Measurements from ENCODE around the gene FAM13A. TPM values are rescaled to one million over a fixed set of nuclear protein-coding genes. Genes with fewer than 3 reads are reported as not detected.

Gene FAM13A
- total RNA-seq, 1 donor from 2014 or later: 51.2 TPM

DNA sequence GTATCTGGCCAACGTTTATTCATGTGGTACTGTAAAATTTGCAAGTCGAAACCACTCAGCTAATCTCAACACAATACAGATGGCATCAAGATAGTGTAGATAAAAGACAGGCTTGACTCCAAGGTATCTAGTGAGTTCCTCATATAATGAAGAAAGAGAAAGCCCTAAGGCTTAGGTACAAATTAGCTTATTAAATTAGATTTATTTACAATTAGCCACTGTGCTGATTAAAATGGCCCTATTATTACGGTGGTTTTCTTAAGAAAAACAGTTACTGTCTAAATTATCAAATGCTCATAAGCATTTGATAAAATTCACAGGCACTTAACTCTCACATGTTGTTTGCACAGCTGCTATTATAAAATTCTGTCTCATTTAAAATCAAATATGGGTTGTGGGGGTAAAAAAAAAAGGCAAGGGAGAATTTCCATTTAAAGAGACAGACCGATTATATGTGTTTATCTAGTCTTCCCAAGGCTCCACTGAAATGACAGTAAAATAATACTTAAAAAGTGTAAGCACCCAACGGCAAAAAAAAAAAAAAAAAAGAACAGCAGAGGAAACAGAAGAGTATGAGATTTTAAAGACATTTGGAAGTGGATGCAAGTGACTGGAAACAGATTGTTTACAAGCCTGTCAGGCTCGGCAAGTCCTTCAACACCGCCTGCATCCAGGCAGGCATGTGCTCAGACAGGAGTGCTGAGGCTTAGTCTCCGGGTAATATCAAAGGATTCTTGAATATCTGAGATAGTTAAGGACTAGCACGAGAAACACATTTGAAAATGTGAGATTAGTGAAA is 55.1 kb downstream of the FAM13A start:
- TF ChIP-seq, protein P1, sequence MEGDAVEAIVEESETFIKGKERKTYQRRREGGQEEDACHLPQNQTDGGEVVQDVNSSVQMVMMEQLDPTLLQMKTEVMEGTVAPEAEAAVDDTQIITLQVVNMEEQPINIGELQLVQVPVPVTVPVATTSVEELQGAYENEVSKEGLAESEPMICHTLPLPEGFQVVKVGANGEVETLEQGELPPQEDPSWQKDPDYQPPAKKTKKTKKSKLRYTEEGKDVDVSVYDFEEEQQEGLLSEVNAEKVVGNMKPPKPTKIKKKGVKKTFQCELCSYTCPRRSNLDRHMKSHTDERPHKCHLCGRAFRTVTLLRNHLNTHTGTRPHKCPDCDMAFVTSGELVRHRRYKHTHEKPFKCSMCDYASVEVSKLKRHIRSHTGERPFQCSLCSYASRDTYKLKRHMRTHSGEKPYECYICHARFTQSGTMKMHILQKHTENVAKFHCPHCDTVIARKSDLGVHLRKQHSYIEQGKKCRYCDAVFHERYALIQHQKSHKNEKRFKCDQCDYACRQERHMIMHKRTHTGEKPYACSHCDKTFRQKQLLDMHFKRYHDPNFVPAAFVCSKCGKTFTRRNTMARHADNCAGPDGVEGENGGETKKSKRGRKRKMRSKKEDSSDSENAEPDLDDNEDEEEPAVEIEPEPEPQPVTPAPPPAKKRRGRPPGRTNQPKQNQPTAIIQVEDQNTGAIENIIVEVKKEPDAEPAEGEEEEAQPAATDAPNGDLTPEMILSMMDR (IDR thresholded peaks at IDR 0.05; ENCODE audit: partially characterized antibody, unreplicated experiment): no peak
- peaks cover 3% of the 10 kb centered on the region for H3K27me3 Mint-ChIP-seq (ENCODE audit: unreplicated experiment)
- H3K4me1 Mint-ChIP-seq (ENCODE audit: low read depth, unreplicated experiment): peaks cover 19% of the 10 kb centered on the region
- no peak for DNase-seq
- peak overlapping the region; percentile 81 for H3K27ac Mint-ChIP-seq (ENCODE audit: unreplicated experiment)
- H3K9me3 Mint-ChIP-seq (ENCODE audit: unreplicated experiment): no peaks in the 10 kb centered on the region
- H3K36me3 Mint-ChIP-seq (ENCODE audit: unreplicated experiment): peaks cover 1% of the 10 kb centered on the region
- H3K4me3 Mint-ChIP-seq (ENCODE audit: unreplicated experiment): peak overlapping the region; percentile 26

DNA sequence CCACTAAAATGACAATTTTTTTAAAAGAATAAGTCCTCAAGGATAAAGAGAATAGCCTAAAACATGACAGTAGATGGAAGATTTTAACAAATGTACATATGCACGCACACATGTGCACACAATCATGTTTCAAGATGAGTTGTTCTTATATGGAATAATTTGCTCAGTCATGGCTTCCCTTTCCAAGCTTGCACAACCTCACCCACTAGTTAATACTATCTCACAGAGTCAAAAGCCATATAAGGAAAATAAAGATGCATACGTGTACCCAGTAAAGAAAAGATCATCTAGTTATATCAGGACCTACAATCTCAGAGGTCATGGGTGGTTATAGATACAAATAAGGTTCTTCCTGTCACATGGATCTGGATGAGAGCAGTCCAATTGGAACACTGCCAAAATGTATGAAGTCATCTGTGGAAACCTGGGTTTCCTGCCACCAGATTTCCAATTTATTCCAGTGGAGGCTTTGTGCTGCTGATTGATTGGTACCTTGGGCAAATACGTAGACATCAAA is 56.1 kb downstream of the FAM13A start:
- DNase-seq: no peak
- Mint-ChIP-seq H3K27ac (ENCODE audit: unreplicated experiment) (peak overlapping the region; percentile 49), H3K4me1 (ENCODE audit: low read depth, unreplicated experiment) (peaks cover 19% of the 10 kb centered on the region), H3K9me3 (ENCODE audit: unreplicated experiment) (no peaks in the 10 kb centered on the region), H3K4me3 (ENCODE audit: unreplicated experiment) (no peak overlapping the region), H3K36me3 (ENCODE audit: unreplicated experiment) (no peaks in the 10 kb centered on the region), H3K27me3 (ENCODE audit: unreplicated experiment) (peaks cover 3% of the 10 kb centered on the region)
- TF ChIP-seq, protein P1 (IDR thresholded peaks at IDR 0.05; ENCODE audit: partially characterized antibody, unreplicated experiment): no peak

DNA sequence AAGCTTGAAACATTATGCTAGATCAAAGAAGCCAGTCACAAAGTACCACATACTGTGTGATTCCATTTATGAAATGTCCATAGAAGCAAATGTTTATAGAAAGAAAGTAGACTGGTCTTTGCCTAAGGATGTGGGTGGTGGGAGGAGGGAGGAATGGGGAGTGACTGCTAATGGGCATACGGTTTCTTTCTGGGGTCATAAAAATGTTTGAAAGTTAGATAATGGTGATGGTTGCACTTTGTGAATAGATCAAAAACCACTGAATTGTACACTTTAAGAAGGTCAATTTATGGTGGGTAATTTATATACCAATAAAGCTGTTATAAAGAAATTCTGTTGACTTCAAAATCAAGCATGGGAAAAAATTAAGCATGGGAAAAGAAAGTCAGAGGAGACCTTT is 56.6 kb downstream of the FAM13A start:
- Mint-ChIP-seq H3K27me3 (ENCODE audit: unreplicated experiment) (no peaks in the 10 kb centered on the region), H3K27ac (ENCODE audit: unreplicated experiment) (peak overlapping the region; percentile 49), H3K4me3 (ENCODE audit: unreplicated experiment) (no peak overlapping the region), H3K36me3 (ENCODE audit: unreplicated experiment) (no peaks in the 10 kb centered on the region), H3K4me1 (ENCODE audit: low read depth, unreplicated experiment) (peaks cover 19% of the 10 kb centered on the region), H3K9me3 (ENCODE audit: unreplicated experiment) (no peaks in the 10 kb centered on the region)
- no peak for DNase-seq
- TF ChIP-seq, protein P1 (IDR thresholded peaks at IDR 0.05; ENCODE audit: partially characterized antibody, unreplicated experiment): no peak

DNA sequence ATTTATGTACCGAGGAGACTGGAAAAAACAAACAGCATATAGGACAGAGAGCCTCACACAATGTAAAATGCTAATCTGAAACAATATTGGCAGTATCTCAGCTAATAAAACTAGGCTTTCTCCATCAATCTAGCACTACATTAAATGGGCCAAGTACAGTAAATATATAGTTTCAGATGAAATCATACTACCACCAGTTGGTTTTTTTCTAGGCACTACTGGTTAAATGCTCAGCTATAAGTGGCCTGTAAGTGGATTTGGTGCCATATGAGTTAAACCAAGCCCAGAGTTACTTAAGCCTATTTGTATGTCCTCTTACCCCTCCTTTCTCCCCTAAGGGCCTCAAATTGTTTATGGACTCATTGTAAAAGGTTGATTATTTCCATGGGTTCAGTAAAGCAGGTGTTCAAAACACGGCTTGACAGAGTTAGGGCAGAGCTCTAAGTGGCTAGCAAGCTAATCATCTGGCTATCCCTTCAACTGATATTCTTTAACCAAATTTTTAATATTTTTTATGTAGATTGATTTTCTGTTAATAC is 57.5 kb downstream of the FAM13A start:
- Mint-ChIP-seq H3K9me3 (ENCODE audit: unreplicated experiment) (no peaks in the 10 kb centered on the region), H3K27ac (ENCODE audit: unreplicated experiment) (no peak overlapping the region), H3K4me3 (ENCODE audit: unreplicated experiment) (no peak overlapping the region), H3K36me3 (ENCODE audit: unreplicated experiment) (no peaks in the 10 kb centered on the region), H3K27me3 (ENCODE audit: unreplicated experiment) (no peaks in the 10 kb centered on the region), H3K4me1 (ENCODE audit: low read depth, unreplicated experiment) (peaks cover 19% of the 10 kb centered on the region)
- TF ChIP-seq, protein P1 (IDR thresholded peaks at IDR 0.05; ENCODE audit: partially characterized antibody, unreplicated experiment): no peak
- DNase-seq: no peak

DNA sequence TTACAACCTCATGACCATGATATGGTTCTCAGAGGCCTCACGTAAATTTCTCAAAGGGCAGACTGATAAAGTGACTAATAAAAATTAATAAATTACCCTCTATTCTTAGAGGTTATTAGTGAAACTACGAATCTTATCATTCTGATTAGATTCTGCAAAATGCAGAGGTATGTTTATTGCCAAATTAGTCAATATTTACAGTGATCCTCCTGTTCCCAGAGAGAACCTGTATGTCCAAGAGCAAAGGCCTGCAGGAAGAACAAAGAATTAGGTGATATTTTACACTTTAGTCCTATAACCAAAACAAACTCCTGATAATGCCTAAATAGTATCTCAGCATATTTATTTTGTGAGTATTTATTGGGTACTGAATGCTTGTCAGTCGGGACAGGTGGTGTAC is 58.1 kb downstream of the FAM13A start:
- H3K4me3 Mint-ChIP-seq (ENCODE audit: unreplicated experiment): no peak overlapping the region
- H3K27ac Mint-ChIP-seq (ENCODE audit: unreplicated experiment): no peak overlapping the region
- no peaks in the 10 kb centered on the region for H3K36me3 Mint-ChIP-seq (ENCODE audit: unreplicated experiment)
- no peaks in the 10 kb centered on the region for H3K27me3 Mint-ChIP-seq (ENCODE audit: unreplicated experiment)
- TF ChIP-seq, protein P1 (IDR thresholded peaks at IDR 0.05; ENCODE audit: partially characterized antibody, unreplicated experiment): no peak
- no peaks in the 10 kb centered on the region for H3K9me3 Mint-ChIP-seq (ENCODE audit: unreplicated experiment)
- peaks cover 19% of the 10 kb centered on the region for H3K4me1 Mint-ChIP-seq (ENCODE audit: low read depth, unreplicated experiment)
- DNase-seq: no peak
